GM18511 (cell line): ENCODE measurements around the gene KCNB1.
"Not testable (repeated sequence)": the region's sequence is repeated elsewhere in the genome, so short reads cannot be mapped to it uniquely, and the experiment has no call there.

Experiments
- ATAC-seq: cut with Tn5 transposase; IDR thresholded peaks from one replicate; pipeline ENCODE4 v1.9.1; 2021; ENCODE audit warnings: mild to moderate bottlenecking, moderate library complexity; ENCODE audit not compliant: unreplicated experiment

KCNB1 gene

DNA sequence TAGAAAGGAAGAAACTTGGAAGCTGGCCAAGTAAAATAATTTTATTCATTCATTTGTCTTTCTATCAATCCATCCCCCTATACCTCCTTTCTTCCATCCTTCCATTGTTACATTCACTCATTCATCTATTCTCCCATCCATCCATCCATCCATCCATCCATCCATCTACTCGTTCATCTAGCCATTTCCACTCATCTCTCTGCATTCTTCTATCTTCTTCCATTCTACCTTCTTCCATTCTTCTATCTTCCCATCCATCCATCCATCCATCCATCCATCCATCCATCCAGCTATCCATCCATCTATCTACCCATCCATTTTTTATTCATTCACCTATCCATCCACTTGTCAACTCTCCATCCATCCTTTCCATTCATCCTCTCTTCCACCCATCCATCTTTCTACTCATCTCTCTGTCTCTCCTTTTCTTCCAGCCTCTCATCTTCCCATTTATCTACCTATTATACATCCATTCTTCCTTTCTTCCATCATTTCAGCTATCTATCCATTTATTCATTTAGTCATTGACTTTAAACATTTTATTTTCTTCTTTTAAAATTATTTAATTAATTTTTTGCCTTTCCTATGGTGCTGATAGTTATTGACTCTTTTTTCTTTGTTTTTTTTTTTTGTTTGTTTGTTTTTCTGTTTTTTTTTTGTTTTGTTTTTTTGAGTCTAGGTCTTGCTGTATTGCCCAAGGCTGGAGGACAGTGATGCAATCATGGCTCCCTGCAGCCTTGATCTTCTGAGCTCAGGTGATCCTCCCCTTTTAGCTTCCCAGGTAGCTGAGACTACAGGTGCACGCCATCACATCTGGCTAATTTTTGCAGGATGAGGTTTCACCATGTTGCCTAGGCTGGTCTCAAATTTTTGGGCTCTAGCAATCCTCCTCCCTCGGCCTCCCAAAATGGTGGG is 151.5 kb downstream of the KCNB1 start:
- no peak for ATAC-seq

DNA sequence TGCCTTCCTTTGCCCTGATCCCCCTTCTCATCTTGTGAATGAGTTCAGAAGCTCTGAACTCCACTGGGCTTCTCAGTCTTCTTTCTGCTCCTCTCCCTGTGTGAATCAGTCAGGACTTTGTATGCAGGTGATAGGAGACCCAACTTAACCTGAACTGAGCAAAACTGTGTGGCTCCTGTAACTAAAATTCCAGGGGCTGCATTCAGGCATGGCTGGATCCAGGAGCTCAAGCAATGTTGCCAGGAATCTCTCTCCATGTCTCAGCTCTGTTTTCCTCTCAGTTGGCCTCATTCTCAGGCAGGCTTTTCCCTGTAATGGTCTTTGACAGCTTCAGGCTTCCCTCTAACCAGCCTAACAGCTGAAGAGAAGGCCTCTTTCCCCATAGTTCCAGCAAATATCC is 153.7 kb downstream of the KCNB1 start:
- no peak for ATAC-seq

DNA sequence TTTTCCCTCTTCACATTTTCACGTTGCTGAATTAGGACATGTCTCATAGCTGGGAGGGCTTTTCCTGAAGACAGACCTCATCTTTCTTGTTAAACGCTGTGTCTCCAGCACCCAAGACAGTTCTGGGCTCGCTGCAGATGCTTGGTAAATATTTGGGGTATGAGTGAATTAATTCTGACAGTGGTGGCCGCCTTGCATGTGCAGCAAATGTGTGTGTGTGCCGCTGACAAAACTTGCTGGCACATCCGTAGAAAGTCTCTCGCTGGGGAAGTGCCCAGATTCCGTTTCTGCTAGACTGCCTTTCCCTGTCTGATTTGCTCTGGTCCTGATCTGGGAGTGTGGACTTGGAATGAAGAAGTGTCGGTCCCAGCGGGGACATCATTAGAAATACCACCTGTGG is 156.4 kb downstream of the KCNB1 start:
- ATAC-seq, result no peak

DNA sequence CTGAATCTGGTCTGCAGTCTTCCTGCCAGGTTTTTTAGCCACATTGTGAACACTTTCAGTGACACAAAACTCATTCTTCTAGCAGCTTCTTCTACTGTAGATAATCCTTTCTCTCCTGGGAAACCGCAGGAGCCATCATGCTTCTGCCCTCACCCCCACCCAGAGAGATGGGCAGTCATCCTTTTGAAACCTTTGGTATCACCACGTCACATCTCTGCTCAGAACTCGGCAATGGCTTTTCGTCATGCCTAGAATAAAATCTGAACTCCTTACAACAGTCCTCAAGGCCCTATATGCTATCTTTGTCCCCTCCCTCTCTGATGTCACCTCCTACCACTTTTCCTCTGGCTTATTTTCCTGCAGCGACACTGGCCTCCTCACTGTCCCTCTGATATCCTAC is 158.2 kb downstream of the KCNB1 start:
- ATAC-seq, result no peak

DNA sequence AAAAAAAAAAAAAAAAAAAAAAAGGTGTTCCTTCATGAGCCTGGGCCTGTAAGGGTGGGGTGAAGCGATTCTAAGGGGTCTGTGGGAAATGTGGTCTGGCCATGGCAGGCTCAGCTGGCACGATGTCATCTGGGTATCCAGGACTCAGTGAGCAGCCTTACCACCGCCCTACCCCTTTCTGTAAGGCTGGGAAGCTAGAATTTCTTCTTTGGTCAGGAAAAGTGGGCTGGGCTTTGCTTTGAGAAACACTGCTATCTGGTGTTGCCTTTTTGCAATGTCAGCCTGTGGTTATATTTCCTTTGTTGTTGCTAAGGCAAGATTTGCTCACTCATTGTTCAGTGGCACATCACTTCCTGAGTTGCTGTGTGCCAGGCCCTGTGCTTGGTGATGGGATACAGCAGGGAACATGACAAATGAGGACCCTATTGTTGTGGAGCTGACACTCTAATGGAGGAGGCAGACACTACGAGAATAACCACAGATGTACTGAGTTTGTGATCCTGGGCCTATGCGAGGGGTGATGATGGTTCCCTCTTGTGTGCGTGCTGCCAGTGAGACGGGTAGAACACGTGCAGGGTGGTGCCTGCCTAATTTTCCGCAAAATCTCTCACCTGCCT is 158.7 kb downstream of the KCNB1 start:
- no peak for ATAC-seq

DNA sequence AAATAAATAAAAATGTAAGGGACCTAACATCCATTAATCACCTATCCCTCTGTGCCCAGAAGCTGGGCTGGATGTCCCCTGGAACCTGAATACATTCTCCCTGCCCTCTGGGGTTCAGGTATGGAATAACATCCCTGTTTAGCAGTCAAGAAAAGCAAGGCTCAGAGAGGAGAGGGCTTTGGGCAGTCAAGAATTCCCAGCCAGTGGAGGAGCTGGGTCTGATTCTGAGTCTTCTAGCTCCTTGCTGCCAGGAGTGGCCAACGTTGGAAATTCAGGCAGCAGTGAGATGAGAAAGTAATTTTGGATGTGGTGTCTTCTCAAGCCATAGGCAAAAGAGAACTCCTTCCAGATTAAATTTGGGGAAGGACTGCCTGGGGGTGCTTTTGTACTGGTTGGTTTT is 162.0 kb downstream of the KCNB1 start:
- ATAC-seq, result no peak

DNA sequence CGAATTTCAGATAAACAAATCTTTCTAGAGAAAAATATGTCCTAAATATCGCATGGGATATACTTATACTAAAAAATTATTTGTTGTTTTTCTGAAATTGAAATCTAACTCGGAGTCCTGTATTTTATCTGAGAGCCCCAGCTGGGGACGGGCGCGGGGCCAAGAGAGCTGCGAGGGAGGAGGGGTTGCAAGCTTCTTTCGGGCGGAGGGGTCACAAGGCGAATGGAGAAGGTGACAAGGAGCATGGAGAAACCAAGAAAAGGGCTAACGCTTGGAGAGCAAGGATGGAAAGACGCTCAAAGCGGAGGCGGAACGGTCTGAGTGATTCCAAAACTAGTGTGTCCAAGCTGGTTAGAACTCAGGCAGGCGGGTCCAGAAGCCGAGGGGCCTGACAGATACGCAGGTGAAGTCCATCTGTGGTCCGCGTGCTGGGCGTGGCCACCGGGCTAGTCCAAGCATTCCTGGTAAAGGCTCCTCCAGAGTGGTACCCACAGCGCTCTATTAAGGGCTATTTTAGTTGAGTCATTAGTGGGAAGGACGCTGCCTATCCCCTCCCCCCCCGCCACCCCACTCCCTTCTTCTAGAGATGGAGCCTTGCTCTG is 163.2 kb downstream of the KCNB1 start:
- ATAC-seq, result no peak

DNA sequence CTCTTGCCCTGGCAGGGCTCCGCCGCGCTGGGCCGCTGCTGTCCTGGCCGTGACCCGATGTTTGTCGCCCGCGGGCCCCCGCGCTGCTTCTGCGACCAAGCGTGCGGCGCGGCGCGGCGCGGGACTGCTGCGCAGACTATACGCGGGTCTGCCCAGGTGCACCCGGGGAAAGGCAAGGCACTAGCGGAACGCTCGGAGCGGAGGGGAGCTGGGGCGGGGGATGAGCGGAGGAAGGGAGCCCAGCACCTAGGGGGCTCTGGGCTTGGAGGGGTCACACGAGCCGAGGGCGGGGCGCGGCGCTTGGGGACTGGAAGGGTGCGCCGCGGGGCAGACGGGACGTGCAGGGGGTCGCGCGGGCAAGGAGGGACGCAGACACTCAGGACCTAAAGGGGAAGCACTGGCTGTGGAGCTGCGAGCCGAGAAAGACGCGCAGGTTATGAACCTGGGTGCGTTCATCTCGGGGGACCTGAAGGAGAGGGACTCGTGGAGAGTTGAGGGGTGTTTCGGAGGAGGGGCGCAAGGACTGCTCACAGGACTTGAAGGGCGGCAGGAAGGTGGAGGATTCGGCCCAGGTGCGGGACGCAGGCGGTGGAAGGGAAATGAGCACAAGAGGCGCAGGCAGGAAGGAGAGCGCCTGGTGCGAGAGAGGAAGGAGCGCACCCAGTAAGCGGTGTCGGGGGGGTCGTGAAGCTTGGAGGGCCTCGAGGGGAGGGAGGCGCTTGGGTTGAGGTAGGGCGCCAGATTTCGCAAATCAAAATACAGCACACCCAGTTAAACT is 163.8 kb downstream of the KCNB1 start:
- ATAC-seq, result no peak

DNA sequence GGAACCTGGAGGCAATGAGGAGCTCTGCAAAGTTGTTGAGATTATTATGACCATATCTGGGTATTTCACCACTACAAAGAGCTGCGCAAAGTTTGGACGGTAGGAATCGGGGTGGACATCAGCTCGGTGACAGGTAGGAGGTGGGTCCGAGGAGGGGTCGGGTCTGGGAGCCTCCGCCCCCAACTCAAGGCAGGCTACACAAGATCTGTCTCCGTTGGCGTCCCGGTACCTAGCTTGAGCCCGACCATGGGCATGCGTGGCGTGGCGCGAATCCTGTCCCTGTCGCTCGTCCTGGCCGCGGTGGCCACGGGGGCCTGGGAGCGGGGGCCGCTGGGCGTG is 164.4 kb downstream of the KCNB1 start:
- no peak for ATAC-seq

DNA sequence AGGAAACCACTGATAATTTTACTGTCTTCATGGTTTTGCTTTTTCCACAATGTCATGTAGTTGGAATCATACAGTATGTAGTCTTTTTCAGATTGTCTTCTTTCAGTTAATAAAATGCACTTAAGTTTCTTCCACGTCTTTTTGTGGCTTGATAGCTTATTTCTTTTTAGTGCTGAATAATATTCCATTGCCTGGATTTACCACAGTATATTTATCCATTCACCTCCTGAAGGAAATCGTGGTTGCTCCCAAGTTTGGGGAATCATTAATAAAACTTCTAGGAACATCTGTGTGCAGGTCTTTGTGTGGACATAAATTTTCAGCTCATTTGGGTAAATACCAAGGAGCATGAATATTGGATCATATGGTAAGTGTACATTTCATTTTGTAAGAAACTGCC is 165.8 kb downstream of the KCNB1 start:
- no peak for ATAC-seq

DNA sequence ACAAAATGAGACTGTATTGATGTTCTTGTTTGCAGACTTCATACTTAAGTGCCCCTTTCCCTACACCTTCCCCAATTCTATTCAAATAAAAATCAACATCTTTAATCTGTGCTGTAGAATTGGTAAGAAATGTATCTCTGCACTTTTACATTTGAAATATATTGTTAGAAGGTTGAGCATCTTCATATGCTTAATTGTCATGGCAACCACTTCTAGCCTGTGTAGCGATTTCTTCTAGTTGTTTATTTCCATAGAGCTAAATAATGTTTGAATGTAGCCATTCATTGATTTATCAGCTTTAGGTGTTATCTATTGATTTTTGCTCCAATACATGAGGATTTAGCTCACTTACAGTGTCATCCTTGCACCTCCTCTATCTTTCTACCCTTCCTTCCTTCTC is 166.9 kb downstream of the KCNB1 start:
- ATAC-seq, result no peak

DNA sequence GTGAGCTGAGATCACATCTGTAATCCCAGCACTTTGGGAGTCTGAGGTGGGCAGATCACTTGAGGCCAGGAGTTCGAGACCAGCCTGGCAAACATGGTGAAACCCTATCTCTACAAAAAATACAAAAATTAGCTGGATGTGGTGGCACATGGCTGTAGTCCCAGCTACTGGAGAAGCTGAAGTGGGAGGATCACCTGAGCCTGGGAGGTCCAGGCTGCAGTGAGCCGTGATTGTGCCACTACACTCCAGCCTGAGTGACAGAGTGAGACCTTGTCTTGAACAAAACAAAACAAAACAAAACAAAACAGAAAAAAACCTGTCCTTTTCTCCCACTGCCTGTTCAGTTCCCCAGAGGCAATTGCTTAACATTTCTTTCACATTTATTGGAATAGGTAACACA is 168.4 kb downstream of the KCNB1 start:
- ATAC-seq, result not testable (repeated sequence)
